Erythroblast (primary cell): ENCODE measurements around the gene STAT6.

Experiments used
- DNase-seq, 2 experiments: peaks; one replicate each; lab custom pipeline; 2025; lab: John Stamatoyannopoulos, UW
- GATA1 ChIP-seq: IDR thresholded peaks from 2 replicates; pipeline ENCODE4 v1.6.1; 2011; ENCODE audit warnings: low read depth, mild to moderate bottlenecking, control low read depth, low read length, moderate library complexity
- POLR2A ChIP-seq: IDR thresholded peaks from 2 replicates; pipeline ENCODE4 v1.6.1; 2011; ENCODE audit warnings: mild to moderate bottlenecking, low read length

Gene STAT6

DNA sequence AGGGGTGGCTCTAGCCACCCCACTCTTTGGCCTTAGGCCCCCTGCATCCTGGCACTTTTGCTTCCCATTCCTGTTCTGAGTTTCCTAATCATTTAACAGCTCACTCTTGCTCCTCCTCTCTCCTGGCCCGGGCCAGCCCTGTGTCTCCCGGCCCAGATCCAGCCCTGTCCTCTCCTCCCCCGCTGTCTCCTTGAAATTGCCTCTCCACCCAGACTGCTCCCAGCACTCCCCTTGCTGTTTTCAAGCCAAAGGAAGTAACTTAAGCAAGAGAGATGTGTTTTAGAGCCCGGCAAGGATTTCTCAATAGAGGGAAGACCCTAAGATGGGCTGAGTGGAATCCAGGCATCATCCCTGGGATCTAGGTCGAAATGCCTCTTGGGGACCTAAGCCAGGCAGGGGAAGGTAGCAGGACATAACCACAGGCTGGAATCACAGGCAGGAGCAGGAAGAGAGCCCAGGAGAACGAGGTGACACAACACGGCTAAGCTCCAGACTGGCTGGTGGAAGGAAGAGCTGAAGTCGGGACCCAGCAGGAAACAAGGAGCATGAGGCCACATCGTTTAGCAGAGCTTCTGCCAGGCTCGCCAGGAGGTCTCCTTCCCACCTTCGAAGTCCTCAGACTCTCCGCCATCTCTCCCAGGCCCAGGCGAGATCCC lies 38.2 kb upstream of the STAT6 start:
- no peak for TF ChIP-seq POLR2A
- no peak for TF ChIP-seq GATA1
- DNase-seq: no peak

DNA sequence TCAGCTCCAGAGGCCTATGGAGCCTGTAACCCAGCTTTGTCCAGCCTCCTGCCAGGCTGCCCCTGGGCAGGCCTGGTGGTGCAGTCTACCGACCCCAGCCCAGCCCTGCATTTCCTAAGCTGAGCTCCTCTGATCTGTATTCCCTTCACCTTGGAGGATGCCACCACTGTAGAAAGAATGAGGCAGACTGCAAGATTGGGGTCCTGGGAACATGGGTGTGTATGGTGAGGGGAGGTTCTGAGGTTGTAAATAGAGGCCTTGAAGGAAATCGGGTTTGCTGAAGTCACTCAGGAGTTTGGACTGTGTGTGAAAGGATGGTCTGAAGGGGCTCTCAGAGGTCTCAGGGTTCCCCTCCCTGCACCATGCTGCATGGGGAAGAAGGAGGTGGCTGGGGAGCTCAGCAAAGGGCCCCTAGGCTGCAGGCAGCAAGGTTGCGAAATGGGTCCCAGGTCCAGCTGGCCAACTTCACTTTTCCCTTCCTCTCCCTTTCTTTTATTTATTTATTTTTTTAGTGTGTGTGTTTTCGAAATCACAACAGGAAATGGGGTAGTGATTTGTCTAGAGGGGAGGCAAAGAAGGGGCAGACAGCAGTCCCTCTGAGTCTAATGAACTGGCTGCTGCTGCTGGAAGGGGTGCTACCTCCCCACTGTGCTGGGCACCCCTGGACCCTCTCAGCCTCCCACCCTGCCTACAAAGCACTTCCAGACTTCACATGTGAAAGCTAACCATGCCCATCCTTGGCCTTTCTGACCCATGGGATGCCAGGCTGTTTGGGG lies 37.5 kb upstream of the STAT6 start:
- DNase-seq: no peak

DNA sequence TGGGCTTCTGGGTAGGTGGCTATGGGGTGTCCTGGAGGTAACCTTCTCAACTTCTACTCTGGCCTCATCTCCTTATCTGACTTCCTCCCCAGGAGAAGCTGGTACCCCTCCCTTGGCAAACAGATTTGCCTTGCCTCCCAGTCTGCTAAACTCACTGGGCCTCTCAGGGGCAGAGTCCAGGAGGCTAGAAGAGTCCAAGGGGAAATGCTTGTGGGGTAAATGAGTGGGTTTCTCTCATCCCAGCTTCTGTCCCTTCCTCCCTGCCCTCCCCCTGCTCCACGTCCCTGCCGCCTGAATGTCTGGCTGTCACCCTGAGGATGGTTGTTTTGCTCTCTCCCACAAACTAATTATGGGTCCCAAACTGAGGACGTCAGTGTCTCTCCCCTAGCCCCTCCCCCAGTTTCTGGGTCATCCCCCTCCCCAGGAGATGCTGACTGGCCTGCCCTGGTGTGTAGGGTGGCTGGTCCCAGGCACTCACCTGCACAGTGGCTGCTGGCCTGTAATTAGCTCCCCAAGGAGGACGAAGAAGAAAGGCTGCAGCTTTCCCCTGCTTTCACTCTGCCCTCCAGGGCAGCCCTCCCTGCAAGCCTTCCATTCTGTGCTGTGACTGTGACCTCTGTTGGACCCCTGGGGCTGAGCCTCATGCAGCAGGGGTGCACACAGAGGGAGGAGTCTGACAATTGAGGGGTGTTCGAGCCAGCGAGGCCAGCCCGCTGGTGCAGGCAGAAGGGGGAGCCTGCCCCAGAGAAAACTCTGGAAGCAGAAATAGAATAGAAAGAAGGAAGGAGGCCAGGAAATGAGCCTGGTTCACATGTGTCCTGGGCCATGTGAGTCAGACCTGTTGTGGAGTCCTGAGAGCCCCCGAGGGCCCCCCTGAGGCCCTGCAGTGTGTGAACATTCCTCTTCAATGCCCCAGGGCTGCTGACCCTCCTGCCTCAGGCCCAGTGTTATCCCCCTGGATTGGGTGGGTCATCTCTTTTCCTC lies 36.1 kb upstream of the STAT6 start, which contains the start of gene LRP1-AS:
LRP1-AS (minus strand) TSS at position 659 of the 984 bp plus-strand sequence.
- TF ChIP-seq POLR2A: no peak
- TF ChIP-seq GATA1: no peak
- DNase-seq: no peak

More for the DNA sequence above, 37.5 kb upstream of the STAT6 start:
- TF ChIP-seq GATA1: no peak
- TF ChIP-seq POLR2A: no peak

- TF ChIP-seq POLR2A: no peak
- no peak for TF ChIP-seq GATA1
- no peak for DNase-seq
Measured at GRCh38 chr12:57146092-57146491, 34.9 kb upstream of the STAT6 start.

- no peak for DNase-seq
- no peak for TF ChIP-seq GATA1
- no peak for TF ChIP-seq POLR2A
Measured at GRCh38 chr12:57145460-57146059, 34.4 kb upstream of the STAT6 start.

DNA sequence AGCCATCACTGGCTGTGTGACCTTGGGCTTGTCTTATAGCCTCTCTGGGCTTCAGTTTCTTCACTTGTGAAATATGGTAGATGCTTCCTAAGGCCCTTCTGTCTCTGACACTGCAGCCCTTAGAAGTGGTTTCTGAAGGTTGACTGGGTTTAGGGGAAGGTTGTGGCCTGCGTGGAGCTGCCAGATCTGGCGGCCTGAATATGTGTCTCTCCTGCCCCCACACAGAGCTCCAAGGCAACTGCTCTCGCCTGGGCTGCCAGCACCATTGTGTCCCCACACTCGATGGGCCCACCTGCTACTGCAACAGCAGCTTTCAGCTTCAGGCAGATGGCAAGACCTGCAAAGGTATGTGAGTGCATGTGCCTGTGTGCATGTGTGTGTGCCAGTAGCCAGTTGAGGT lies 32.3 kb upstream of the STAT6 start:
- DNase-seq: no peak

DNA sequence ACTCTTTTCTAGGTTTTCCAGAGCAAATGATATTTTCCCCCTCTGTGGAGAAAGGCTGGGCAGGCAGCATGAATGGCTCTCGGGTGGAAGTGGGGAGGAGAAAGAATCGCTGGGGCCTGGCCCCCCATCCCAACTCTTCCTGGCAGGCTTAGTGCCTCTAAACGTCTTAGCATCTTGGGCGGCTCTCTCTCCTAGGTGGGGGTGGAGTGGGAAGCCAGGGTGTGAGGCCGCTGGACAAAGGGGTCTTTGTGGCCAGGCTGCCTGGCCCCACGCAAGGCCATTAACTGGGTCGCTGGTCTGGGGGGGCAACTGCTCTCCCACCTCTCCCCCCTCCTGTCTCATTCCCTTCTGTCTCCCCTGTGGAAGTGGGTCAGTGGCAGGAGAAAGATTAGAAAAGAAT lies 31.6 kb upstream of the STAT6 start:
- no peak for TF ChIP-seq GATA1
- no peak for TF ChIP-seq POLR2A
- DNase-seq: no peak

More for the DNA sequence above, 32.3 kb upstream of the STAT6 start:
- TF ChIP-seq POLR2A: no peak
- no peak for TF ChIP-seq GATA1

DNA sequence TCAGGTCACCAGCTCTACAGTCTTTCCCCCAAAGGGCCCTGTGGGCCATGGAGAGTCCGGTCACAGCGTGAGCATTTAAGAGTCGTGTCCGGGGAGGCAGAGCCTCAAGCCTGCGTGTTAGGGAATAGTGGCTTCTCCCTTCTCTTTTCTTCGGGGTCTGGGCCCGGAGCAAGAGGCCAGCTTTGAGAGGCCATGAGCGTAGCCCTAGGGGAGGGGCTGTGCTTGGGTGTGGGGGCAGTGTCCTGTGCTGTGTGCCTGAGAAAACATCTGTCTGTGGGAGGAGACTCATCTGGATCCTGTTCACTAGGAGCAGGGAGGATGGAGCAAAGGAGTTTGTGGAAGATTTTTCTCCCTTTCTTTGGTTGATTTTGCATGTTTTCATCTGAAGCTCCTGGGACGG lies 31.0 kb upstream of the STAT6 start:
- TF ChIP-seq POLR2A: no peak
- TF ChIP-seq GATA1: no peak
- DNase-seq: no peak

GRCh38 chr12:57141249-57141648 lies 30.1 kb upstream of the STAT6 start:
- no peak for DNase-seq
- TF ChIP-seq POLR2A (no peak), GATA1 (no peak)

DNA sequence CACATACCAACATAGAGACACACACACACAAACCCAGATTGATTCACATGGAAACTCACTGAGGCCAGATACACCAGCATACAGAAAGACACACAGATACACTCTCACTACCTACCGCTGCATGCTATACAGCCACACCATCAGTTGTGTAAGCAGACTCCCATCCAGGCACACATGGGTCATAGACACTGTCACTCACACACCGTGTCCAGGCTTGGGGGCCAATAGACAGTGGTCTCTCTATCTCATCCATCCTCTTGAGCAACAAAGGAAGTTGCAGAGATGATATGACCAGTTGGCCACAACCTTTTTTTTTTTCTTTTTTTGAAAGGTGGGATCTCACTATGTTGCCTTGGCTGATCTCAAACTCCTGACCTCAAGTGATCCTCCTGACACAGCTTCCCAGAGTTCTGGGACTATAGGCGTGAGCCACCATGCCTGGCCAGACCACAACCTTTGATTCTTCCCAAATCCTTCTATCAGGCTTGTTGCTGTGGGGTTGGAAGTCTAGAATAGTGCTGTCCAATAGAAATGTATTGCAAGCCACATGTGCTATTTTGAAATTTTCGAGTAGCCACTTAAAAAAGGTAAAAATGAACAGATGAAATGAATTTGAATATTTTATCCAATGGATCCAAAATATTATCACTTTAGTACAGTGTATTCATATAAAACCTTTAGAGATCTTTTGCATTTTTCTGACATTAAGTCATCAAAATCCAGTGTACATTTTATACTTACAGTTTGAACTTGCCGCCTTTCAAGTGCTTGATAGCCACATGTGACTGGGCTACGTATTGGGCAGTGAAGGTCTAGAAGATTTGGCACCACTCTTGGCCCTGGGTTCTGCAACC lies 28.9 kb upstream of the STAT6 start:
- no peak for DNase-seq
- TF ChIP-seq GATA1 (no peak), POLR2A (no peak)

GRCh38 chr12:57138526-57139272 lies 27.5 kb upstream of the STAT6 start:
- TF ChIP-seq POLR2A (no peak), GATA1 (no peak)
- peak; percentile 33 to 37 for DNase-seq
